Subcutaneous adipose tissue (tissue), 4 donors: Measurements from ENCODE around the gene PRKAG2. TPM values are rescaled to one million over a fixed set of nuclear protein-coding genes. Genes with fewer than 3 reads are reported as not detected.

Experiments
- CTCF ChIP-seq: fragments of 450-650 bp; IDR thresholded peaks from one replicate; pipeline ENCODE4 v1.5.1; 2016; ENCODE audit warnings: low read depth, mild to moderate bottlenecking, control low read depth, antibody characterized with exemption, moderate library complexity
- total RNA-seq, 4 donors: library from RNA; depleted of rRNA; stranded (reverse); fragments of >200 nt; gene quantifications; one replicate each; pipeline ENCODE4 v1.1.0, GENCODE V29; 2016

Gene PRKAG2
- total RNA-seq, 4 donors from 2014 or later = 47.1 to 77.6 (median 67.6) TPM

DNA sequence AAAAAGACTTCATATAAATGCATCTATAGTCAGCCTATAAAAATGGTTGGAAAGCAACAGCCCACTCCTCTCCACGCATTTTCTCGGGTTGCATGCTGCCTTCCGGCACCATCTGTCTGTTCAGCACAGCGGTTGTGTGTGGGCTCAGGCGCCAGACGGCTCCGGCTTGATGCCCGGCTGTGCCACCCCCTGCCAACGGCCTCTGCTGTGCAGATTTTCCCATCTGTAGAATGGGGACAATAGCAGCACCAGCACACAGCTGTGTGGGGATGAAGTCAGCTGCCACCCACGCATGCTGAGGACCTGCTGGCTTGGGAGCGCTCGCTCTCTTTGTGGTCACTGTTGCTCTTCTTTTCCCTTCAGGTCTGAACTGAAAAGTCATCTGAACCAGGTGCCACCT lies 19.5 kb downstream of the PRKAG2 start:
- TF ChIP-seq CTCF = no peak

DNA sequence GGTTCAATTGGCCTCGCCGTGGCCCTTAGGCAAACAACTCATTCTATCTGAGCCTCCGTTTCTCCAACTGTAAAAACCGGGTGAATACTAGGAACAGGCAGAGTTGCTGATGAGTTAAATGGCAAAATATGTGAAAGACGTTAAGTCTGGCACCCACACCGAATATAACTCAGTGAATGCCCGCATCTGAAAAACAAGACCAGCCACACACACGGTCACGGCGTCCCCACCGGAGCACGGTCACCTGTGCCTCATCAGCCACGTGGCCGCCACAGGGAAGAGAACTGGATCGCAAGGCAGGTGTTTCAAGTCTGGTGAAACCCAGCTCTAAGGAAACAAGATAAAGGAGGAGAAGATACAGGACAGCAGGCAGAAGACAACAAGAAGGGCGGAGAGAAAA lies 20.4 kb downstream of the PRKAG2 start:
- no peak for TF ChIP-seq CTCF

GRCh38 chr7:151856098-151856497 lies 20.8 kb downstream of the PRKAG2 start:
- TF ChIP-seq CTCF = no peak

GRCh38 chr7:151854720-151855071 lies 22.2 kb downstream of the PRKAG2 start:
- TF ChIP-seq CTCF = no peak

DNA sequence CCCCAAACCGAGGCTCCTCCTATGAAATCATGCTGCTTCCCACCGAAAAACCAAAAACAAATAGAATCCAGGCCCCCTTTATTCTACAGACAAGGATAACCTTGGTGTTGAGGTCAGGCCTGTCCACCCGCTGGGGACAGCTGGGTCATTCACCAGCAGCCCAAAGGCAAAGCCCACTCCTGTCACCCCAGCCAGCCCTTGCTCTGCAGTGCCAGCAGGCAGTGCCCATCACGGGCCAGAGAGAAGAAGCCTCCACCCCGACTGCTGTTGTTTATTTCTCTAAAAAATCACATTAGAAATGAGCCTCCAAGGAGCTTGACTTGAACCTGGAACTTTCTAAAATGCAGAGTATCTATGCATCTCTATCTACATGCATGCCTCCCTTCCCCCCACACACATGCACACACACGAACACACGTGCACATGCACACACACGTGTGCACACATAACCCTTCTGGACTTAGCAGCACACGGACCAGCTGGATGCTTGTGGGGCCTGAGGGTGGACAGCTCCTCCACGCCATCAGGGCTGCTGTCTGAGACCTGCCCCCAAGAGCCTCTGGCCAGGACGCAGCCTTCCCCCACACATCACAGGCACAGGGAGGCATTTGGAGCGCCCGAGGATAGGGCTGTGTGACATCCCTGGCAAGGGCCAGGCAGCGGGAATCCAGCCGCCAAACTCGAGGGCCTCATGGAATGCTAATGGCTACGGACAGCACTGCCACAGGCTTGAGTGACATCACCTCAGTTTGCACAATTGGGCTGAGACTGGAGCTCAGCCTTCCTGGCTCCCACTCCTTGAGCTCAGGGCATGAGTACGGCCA lies 22.8 kb downstream of the PRKAG2 start:
- no peak for TF ChIP-seq CTCF

- no peak for TF ChIP-seq CTCF
These were observed 24.2 kb downstream of the PRKAG2 start for GRCh38 chr7:151852486-151853396.

DNA sequence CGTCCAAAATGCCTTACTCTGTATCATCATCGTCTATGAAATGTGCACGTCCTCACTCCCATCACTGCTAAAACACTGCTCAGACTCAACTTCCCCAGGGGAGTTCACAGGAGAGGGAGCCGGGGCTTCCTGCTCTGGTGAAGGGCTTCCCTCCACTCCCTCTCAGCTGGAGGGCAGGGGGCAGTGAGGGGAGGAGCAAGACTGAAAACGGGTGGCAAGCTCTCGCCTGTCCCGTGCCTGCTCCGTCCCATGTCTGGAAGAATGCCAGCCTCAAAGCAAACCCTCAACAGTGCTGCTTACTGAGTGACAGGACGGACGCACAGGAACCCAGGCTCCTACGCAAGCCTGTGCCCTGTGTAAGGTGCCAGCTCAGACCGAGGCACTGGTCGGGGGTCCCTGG lies 25.1 kb downstream of the PRKAG2 start:
- TF ChIP-seq CTCF = no peak
